Activated CD4-positive, alpha-beta T cell treated with anti-CD3 and anti-CD28 coated beads, Interleukin-2, amount 50 U/mL, for 4 hours (primary cell): ENCODE data around the gene PSMF1.

ENCODE experiments used
- DNase-seq, 2 experiments: peaks; one replicate each; pipeline ENCODE4 v3.0.0-alpha.2; 2020

The PSMF1 gene

GRCh38 chr20:1118336-1119127 is at the start of gene PSMF1:
TSS of gene PSMF1 (plus strand) at chr20:1118602. CDS start at chr20:1118774, 172 bp downstream.
- peak; percentile 93 for DNase-seq

GRCh38 chr20:1072258-1072657 is 46.1 kb upstream of the PSMF1 start:
- DNase-seq = no peak

- no peak for DNase-seq
These were observed 42.8 kb upstream of the PSMF1 start for GRCh38 chr20:1075616-1076015.

GRCh38 chr20:1081891-1082290 is 36.5 kb upstream of the PSMF1 start:
- no peak for DNase-seq

- no peak for DNase-seq
These were observed 34.8 kb upstream of the PSMF1 start for GRCh38 chr20:1083431-1084080.

- no peak for DNase-seq
These were observed 32.7 kb upstream of the PSMF1 start for GRCh38 chr20:1085492-1086276.

GRCh38 chr20:1086277-1087213 is 31.9 kb upstream of the PSMF1 start:
- DNase-seq = no peak

- no peak for DNase-seq
These were observed 31.0 kb upstream of the PSMF1 start for GRCh38 chr20:1087311-1087905.

GRCh38 chr20:1094751-1095150 is 23.7 kb upstream of the PSMF1 start:
- DNase-seq = no peak

- no peak for DNase-seq
These were observed 16.9 kb upstream of the PSMF1 start for GRCh38 chr20:1101533-1101932.

GRCh38 chr20:1102016-1102415 is 16.4 kb upstream of the PSMF1 start:
- DNase-seq = no peak

- no peak for DNase-seq
These were observed 14.7 kb upstream of the PSMF1 start for GRCh38 chr20:1103751-1104150.

GRCh38 chr20:1105599-1106194 is 12.7 kb upstream of the PSMF1 start:
- DNase-seq = no peak

- no peak for DNase-seq
These were observed 11.2 kb upstream of the PSMF1 start for GRCh38 chr20:1107176-1107575.

GRCh38 chr20:1108437-1108920 is 9.9 kb upstream of the PSMF1 start:
- DNase-seq = peak; percentile 36 to 50

GRCh38 chr20:1112908-1113307 is 5.5 kb upstream of the PSMF1 start:
- no peak for DNase-seq

- DNase-seq = no peak
These were observed 432 bp upstream of the PSMF1 start for GRCh38 chr20:1118004-1118335.

GRCh38 chr20:1119128-1119505 is 715 bp downstream of the PSMF1 start:
- no peak for DNase-seq

GRCh38 chr20:1119524-1119923 is 1.1 kb downstream of the PSMF1 start:
- no peak for DNase-seq

GRCh38 chr20:1121429-1121828 is 3.0 kb downstream of the PSMF1 start:
- no peak for DNase-seq
